Chondrocyte (in vitro differentiated cells): ENCODE results near the gene CELA2B. TPM values are rescaled to one million over a fixed set of nuclear protein-coding genes. Genes with fewer than 3 reads are reported as not detected.
A peak's percentile ranks its signal among the peaks of the same experiment; 100 is the strongest.

Source experiments
- DNase-seq: peaks from one replicate; pipeline ENCODE4 v3.0.0; 2021; ENCODE audit warnings: mixed read lengths, low spot score
- H3K27ac Mint-ChIP-seq: one replicate; pipeline ENCODE4 v1.8.0; 2021; ENCODE audit warnings: mild to moderate bottlenecking, moderate library complexity, mixed read lengths; ENCODE audit not compliant: unreplicated experiment
- H3K27me3 Mint-ChIP-seq: 2 replicates; pipeline ENCODE4 v1.8.0; 2021; ENCODE audit warnings: low read depth, mixed read lengths
- H3K36me3 Mint-ChIP-seq: 2 replicates; pipeline ENCODE4 v1.8.0; 2021; ENCODE audit warnings: low read depth, mixed read lengths
- H3K4me1 Mint-ChIP-seq: 2 replicates; pipeline ENCODE4 v1.8.0; 2021; ENCODE audit warnings: low read depth, mild to moderate bottlenecking, mixed read lengths
- H3K4me3 Mint-ChIP-seq: one replicate; pipeline ENCODE4 v1.8.0; 2021; ENCODE audit warnings: mild to moderate bottlenecking, moderate library complexity, mixed read lengths; ENCODE audit not compliant: unreplicated experiment
- H3K9me3 Mint-ChIP-seq: 2 replicates; pipeline ENCODE4 v1.8.0; 2021; ENCODE audit warnings: low read depth, mixed read lengths
- total RNA-seq: library from RNA; stranded (reverse); gene quantifications from 3 replicates; pipeline ENCODE4 v1.2.1, GENCODE V29; 2021
- TF ChIP-seq, protein P1 (sequence below): fragments of 200-600 bp; sonication (generic); IDR thresholded peaks from 2 replicates; pipeline ENCODE4 v1.5.0; 2021; ENCODE audit warnings: antibody characterized with exemption, mild to moderate bottlenecking, moderate library complexity

CELA2B gene
- total RNA-seq, 1 donor from 2014 or later = not detected

GRCh38 chr1:15452866-15453571 lies 22.9 kb upstream of the CELA2B start:
- Mint-ChIP-seq H3K9me3 (peaks cover 5% of the 10 kb centered on the region), H3K4me1 (peaks cover 13% of the 10 kb centered on the region), H3K27ac (no peak overlapping the region), H3K27me3 (no peaks in the 10 kb centered on the region), H3K4me3 (no peak overlapping the region), H3K36me3 (no peaks in the 10 kb centered on the region)
- TF ChIP-seq, protein P1, sequence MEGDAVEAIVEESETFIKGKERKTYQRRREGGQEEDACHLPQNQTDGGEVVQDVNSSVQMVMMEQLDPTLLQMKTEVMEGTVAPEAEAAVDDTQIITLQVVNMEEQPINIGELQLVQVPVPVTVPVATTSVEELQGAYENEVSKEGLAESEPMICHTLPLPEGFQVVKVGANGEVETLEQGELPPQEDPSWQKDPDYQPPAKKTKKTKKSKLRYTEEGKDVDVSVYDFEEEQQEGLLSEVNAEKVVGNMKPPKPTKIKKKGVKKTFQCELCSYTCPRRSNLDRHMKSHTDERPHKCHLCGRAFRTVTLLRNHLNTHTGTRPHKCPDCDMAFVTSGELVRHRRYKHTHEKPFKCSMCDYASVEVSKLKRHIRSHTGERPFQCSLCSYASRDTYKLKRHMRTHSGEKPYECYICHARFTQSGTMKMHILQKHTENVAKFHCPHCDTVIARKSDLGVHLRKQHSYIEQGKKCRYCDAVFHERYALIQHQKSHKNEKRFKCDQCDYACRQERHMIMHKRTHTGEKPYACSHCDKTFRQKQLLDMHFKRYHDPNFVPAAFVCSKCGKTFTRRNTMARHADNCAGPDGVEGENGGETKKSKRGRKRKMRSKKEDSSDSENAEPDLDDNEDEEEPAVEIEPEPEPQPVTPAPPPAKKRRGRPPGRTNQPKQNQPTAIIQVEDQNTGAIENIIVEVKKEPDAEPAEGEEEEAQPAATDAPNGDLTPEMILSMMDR = no peak
- DNase-seq = no peak

DNA sequence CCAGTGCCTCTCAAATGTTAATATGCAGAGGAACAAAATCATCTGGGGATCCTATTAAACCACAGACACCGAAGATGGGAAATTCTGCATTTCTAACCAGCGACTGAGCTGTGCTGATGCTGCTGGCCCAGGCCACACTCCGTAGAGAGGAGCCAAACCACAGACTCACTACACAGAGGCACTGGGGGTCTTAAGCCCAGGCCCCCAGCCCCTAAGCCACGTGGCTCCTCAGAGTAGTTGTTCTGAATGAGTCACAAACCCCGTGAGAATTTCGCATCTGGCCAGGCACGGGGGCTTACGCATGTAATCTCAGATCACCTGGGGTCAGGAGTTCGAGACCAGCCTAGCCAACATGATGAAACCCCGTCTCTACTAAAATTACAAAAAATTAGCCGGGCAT lies 22.2 kb upstream of the CELA2B start:
- H3K36me3 Mint-ChIP-seq = no peaks in the 10 kb centered on the region
- peak overlapping the region; percentile 65 for H3K27ac Mint-ChIP-seq
- no peaks in the 10 kb centered on the region for H3K27me3 Mint-ChIP-seq
- TF ChIP-seq, protein P1 = no peak
- DNase-seq = no peak
- H3K4me1 Mint-ChIP-seq = peaks cover 13% of the 10 kb centered on the region
- H3K9me3 Mint-ChIP-seq = peaks cover 5% of the 10 kb centered on the region
- H3K4me3 Mint-ChIP-seq = no peak overlapping the region

- H3K9me3 Mint-ChIP-seq = peaks cover 5% of the 10 kb centered on the region
- H3K27ac Mint-ChIP-seq = peak overlapping the region; percentile 65
- no peak for DNase-seq
- TF ChIP-seq, protein P1 = no peak
- H3K27me3 Mint-ChIP-seq = no peaks in the 10 kb centered on the region
- no peaks in the 10 kb centered on the region for H3K36me3 Mint-ChIP-seq
- H3K4me1 Mint-ChIP-seq = peaks cover 13% of the 10 kb centered on the region
- no peak overlapping the region for H3K4me3 Mint-ChIP-seq
These were observed 21.6 kb upstream of the CELA2B start for GRCh38 chr1:15454256-15454655.

DNA sequence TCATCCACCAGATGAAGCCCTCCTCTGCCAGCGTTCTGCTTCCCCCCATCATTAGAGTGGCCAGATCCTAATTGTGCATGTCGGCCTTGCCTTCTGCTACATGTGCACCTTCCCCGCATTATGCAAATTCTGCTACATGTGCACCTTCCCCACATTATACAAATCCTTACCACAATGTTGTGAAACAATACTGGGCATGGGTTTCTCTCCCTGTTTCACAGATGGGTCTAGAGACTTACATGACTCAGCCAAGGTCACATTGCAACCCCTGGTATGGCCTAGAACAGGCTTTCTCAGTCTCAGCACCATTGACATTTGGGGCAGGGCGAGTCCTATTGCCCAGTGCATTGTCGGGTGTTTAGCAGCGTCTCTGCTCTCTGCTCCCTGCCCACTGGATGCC lies 20.4 kb upstream of the CELA2B start:
- no peak overlapping the region for H3K27ac Mint-ChIP-seq
- H3K4me1 Mint-ChIP-seq = peaks cover 22% of the 10 kb centered on the region
- H3K9me3 Mint-ChIP-seq = peaks cover 5% of the 10 kb centered on the region
- no peak overlapping the region for H3K4me3 Mint-ChIP-seq
- TF ChIP-seq, protein P1 = no peak
- no peak for DNase-seq
- H3K27me3 Mint-ChIP-seq = no peaks in the 10 kb centered on the region
- H3K36me3 Mint-ChIP-seq = no peaks in the 10 kb centered on the region

GRCh38 chr1:15456313-15456954 lies 19.5 kb upstream of the CELA2B start, which contains the start of gene CELA2A:
Gene CELA2A (plus strand): TSS chr1:15456732. CDS start chr1:15456754, 22 bp downstream.
- Mint-ChIP-seq H3K4me1 (peaks cover 22% of the 10 kb centered on the region), H3K4me3 (no peak within 1 kb of the TSS), H3K9me3 (no peaks in the 10 kb centered on the region), H3K27ac (no peak within 1 kb of the TSS), H3K36me3 (no peaks in the 10 kb centered on the region), H3K27me3 (no peaks in the 10 kb centered on the region)
- no peak for DNase-seq
- TF ChIP-seq, protein P1 = no peak
